Dendritic cell treated with granulocyte-macrophage colony-stimulating factor and Interleukin-4, amounts not matched to agents 40 ng/mL and 50 ng/mL, for 4 days (primary cell): Measurements from ENCODE around the gene TIMP2.
"Not testable (repeated sequence)": the region's sequence is repeated elsewhere in the genome, so short reads cannot be mapped to it uniquely, and the experiment has no call there.

ENCODE experiments used
- H3K27ac Mint-ChIP-seq: one replicate; pipeline ENCODE4 v1.8.0; 2022; ENCODE audit warnings: mild to moderate bottlenecking, mixed read lengths
- H3K27me3 Mint-ChIP-seq: one replicate; pipeline ENCODE4 v1.8.0; 2022; ENCODE audit warnings: mild to moderate bottlenecking, mixed read lengths
- H3K36me3 Mint-ChIP-seq: one replicate; pipeline ENCODE4 v1.8.0; 2022; ENCODE audit warnings: low read depth, mixed read lengths
- H3K4me1 Mint-ChIP-seq: one replicate; pipeline ENCODE4 v1.8.0; 2022; ENCODE audit warnings: low read depth, mixed read lengths
- H3K4me3 Mint-ChIP-seq: one replicate; pipeline ENCODE4 v1.8.0; 2022; ENCODE audit warnings: mild to moderate bottlenecking, moderate library complexity, mixed read lengths
- H3K9me3 Mint-ChIP-seq: one replicate; pipeline ENCODE4 v1.8.0; 2022; ENCODE audit warnings: mixed read lengths
- intact Hi-C: fragments of 100-400 bp; cut with micrococcal nuclease; formaldehyde crosslinking; loops from one replicate; pipeline ENCODE4 v1.15.0; 2022

The TIMP2 gene

DNA sequence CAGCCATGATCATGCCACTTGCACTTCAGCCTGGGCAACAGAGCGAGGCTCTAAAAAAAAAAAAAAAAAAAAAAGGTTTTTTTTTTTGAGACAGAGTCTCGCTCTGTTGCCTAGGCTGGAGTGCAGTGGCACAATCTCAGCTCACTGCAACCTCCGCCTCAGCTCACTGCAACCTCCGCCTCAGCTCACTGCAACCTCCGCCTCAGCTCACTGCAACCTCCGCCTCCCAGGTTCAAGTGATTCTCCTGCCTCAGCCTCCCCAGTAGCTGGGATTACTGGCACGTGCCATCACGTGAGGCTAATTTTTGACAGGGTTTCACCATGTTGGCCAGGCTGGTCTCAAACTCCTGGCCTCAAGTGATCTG lies 37.8 kb upstream of the TIMP2 start:
- H3K4me3 Mint-ChIP-seq, H3K27ac Mint-ChIP-seq, H3K36me3 Mint-ChIP-seq, intact Hi-C loops, H3K27me3 Mint-ChIP-seq, H3K4me1 Mint-ChIP-seq, H3K9me3 Mint-ChIP-seq: not testable (repeated sequence)

GRCh38 chr17:78962345-78962983 lies 37.3 kb upstream of the TIMP2 start:
- Mint-ChIP-seq H3K27ac (no peak overlapping the region), H3K4me1 (no peaks in the 10 kb centered on the region), H3K27me3 (peaks cover 5% of the 10 kb centered on the region), H3K9me3 (no peaks in the 10 kb centered on the region), H3K36me3 (no peaks in the 10 kb centered on the region), H3K4me3 (no peak overlapping the region)
- intact Hi-C loops = no loop called here

- Mint-ChIP-seq H3K27me3 (peaks cover 2% of the 10 kb centered on the region), H3K36me3 (no peaks in the 10 kb centered on the region), H3K27ac (no peak overlapping the region), H3K4me1 (no peaks in the 10 kb centered on the region), H3K9me3 (no peaks in the 10 kb centered on the region), H3K4me3 (no peak overlapping the region)
- intact Hi-C loops = no loop called here
Observed at GRCh38 chr17:78961571-78961970, 36.4 kb upstream of the TIMP2 start.

DNA sequence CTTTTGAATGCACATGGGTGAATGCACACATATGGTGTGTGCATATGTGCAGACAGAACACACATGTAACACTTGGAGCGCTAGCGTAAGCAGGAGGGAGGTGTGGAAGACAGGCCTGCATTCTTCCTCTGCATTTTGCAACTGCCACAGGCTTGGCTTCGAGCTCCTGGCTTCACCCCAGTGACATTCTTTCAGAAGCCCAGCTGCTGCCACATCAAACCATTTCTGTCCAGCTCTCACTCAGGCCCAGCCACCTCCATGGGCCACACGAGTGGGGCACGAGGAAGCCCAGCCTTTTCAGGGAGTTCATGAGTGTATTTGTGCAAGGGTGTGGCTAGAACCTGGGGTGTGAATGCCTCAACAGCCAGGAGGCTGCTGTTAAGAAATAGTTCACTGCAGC lies 35.7 kb upstream of the TIMP2 start:
- no peak overlapping the region for H3K27ac Mint-ChIP-seq

DNA sequence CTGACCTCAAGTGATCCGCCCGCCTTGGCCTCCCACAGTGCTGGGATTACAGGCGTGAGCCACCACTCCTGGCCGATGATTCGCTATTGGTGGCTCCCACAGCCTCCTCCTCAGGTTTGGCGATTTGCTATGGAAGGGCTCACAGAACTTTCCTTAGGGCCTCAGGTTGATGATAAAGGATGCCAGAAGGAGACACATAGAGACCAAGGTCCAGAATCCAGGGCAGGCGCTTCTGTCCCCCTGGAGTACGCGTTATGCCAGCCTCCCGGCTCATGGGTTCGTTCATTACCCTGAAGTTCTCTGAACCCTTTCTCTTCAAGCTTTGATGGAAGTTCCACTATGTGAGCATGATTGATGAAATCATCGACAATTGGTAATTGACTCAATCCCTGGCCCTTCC lies 34.6 kb upstream of the TIMP2 start:
- Mint-ChIP-seq H3K36me3 (no peaks in the 10 kb centered on the region), H3K4me3 (no peak overlapping the region), H3K27ac (no peak overlapping the region), H3K27me3 (peaks cover 14% of the 10 kb centered on the region), H3K9me3 (no peaks in the 10 kb centered on the region), H3K4me1 (no peaks in the 10 kb centered on the region)
- intact Hi-C loops = no loop called here

More for the DNA sequence above, 35.7 kb upstream of the TIMP2 start:
- H3K36me3 Mint-ChIP-seq = no peaks in the 10 kb centered on the region
- no peaks in the 10 kb centered on the region for H3K4me1 Mint-ChIP-seq
- no peaks in the 10 kb centered on the region for H3K9me3 Mint-ChIP-seq
- intact Hi-C loops = no loop called here
- H3K27me3 Mint-ChIP-seq = peaks cover 6% of the 10 kb centered on the region
- H3K4me3 Mint-ChIP-seq = no peak overlapping the region

DNA sequence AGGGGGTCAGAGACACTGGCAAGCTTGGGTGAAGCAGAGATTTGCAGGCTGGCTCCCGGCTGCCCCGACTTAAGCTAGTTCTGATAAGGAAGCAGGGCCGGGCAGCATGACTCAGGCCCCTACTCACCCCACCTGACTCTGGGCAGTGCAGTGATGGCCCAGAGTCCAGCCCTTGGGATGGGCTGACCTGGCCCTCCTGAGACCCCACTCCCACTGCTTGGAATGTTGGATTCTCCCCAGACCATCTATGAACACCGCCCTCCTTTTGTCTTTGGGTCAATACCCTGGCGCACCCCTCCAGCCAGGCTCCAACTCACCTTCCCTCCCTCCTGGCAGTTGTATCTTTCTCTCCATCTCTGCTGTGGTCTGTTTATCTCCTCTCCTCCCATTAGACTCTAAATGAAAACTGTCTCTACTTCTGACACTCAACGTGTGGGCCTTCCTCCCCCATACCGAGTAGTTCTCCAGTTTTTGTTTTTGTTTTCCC lies 33.5 kb upstream of the TIMP2 start:
- Mint-ChIP-seq H3K27me3 (peaks cover 20% of the 10 kb centered on the region), H3K9me3 (no peaks in the 10 kb centered on the region), H3K27ac (no peak overlapping the region), H3K4me1 (no peaks in the 10 kb centered on the region), H3K4me3 (no peak overlapping the region), H3K36me3 (no peaks in the 10 kb centered on the region)
- intact Hi-C loops = no loop called here

DNA sequence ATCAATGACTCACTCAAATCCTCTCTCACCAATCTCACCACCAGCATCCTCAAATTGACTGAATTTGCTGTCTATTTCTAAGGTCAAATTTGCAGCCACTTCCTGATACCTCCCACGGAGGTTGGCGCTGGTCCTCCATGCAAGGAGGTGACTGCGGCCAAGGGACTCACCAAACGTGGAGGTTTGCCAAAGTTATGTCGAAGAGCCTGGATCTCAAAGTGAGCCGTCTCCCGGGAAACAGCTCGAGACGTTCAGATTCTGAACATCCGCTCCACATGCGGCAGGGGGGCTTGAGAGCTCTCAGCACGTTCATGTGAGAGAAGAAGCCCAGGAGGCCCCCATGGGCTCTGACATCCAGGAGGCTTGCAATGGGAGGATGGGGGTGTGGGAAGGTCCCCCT lies 31.9 kb upstream of the TIMP2 start:
- Mint-ChIP-seq H3K36me3 (no peaks in the 10 kb centered on the region), H3K9me3 (no peaks in the 10 kb centered on the region), H3K4me1 (no peaks in the 10 kb centered on the region), H3K27me3 (peaks cover 35% of the 10 kb centered on the region), H3K4me3 (no peak overlapping the region), H3K27ac (no peak overlapping the region)
- intact Hi-C loops = no loop called here

- H3K4me3 Mint-ChIP-seq = no peak overlapping the region
- H3K27ac Mint-ChIP-seq = no peak overlapping the region
- no peaks in the 10 kb centered on the region for H3K36me3 Mint-ChIP-seq
- no peaks in the 10 kb centered on the region for H3K4me1 Mint-ChIP-seq
- intact Hi-C loops = no loop called here
- peaks cover 40% of the 10 kb centered on the region for H3K27me3 Mint-ChIP-seq
- peaks cover 4% of the 10 kb centered on the region for H3K9me3 Mint-ChIP-seq
Observed at GRCh38 chr17:78956254-78956653, 31.1 kb upstream of the TIMP2 start.

DNA sequence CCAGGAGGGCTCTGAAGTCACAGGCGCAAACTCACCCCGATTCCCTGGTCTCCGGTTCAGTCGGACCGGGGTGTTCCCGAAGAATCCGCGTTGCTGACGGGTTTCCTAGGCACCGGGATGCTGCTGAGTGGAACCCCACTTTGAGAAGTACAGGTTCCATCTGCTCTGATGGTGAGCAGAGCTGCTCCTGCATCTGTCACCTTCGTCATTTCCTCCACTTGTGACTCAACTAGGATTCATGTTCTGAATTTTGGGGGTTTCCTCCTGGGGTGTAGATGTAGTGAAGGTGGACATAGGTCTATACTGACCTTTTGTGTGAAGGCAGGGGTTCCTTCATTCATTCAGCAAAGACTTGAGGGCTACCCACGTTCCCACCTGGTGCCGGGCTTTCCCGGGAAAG lies 29.5 kb upstream of the TIMP2 start:
- Mint-ChIP-seq H3K27ac (no peak overlapping the region), H3K4me3 (no peak overlapping the region), H3K27me3 (peaks cover 42% of the 10 kb centered on the region), H3K9me3 (peaks cover 17% of the 10 kb centered on the region), H3K4me1 (no peaks in the 10 kb centered on the region), H3K36me3 (no peaks in the 10 kb centered on the region)
- intact Hi-C loops = no loop called here

- Mint-ChIP-seq H3K9me3 (peaks cover 17% of the 10 kb centered on the region), H3K36me3 (no peaks in the 10 kb centered on the region), H3K27ac (no peak overlapping the region), H3K27me3 (peaks cover 42% of the 10 kb centered on the region), H3K4me3 (no peak overlapping the region), H3K4me1 (no peaks in the 10 kb centered on the region)
- intact Hi-C loops = no loop called here
Observed at GRCh38 chr17:78953356-78954350, 28.5 kb upstream of the TIMP2 start.

DNA sequence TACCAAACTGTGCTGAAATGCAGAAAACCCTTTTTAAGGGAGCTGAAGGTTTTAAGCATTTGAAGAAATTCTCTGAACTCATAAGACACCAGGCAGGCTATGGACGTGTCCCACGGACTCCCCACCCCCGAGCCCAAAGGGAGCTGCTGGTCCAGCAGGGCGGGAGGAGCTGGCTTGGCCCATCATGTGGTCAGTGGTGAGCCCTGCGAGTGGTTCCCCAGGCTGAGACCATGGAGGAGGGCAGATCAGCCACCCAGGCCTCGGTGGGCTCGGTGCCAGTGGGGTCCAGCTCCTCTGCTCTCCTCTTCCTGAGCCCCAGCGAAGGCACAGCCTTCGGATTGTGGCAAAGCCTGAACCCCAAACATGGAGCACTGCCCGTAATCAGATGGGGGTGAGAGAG lies 27.5 kb upstream of the TIMP2 start:
- H3K9me3 Mint-ChIP-seq = peaks cover 17% of the 10 kb centered on the region
- no peaks in the 10 kb centered on the region for H3K4me1 Mint-ChIP-seq
- no peak overlapping the region for H3K4me3 Mint-ChIP-seq
- intact Hi-C loops = no loop called here
- peaks cover 42% of the 10 kb centered on the region for H3K27me3 Mint-ChIP-seq
- H3K36me3 Mint-ChIP-seq = no peaks in the 10 kb centered on the region
- no peak overlapping the region for H3K27ac Mint-ChIP-seq

- Mint-ChIP-seq H3K27me3 (peaks cover 42% of the 10 kb centered on the region), H3K9me3 (peaks cover 17% of the 10 kb centered on the region), H3K27ac (no peak overlapping the region), H3K36me3 (no peaks in the 10 kb centered on the region), H3K4me3 (no peak overlapping the region), H3K4me1 (no peaks in the 10 kb centered on the region)
- intact Hi-C loops = no loop called here
Observed at GRCh38 chr17:78951967-78952551, 26.9 kb upstream of the TIMP2 start.

GRCh38 chr17:78950870-78951269 lies 25.7 kb upstream of the TIMP2 start:
- peaks cover 10% of the 10 kb centered on the region for H3K4me1 Mint-ChIP-seq
- peaks cover 38% of the 10 kb centered on the region for H3K27me3 Mint-ChIP-seq
- peaks cover 17% of the 10 kb centered on the region for H3K9me3 Mint-ChIP-seq
- intact Hi-C loops = no loop called here
- no peaks in the 10 kb centered on the region for H3K36me3 Mint-ChIP-seq
- H3K27ac Mint-ChIP-seq = no peak overlapping the region
- no peak overlapping the region for H3K4me3 Mint-ChIP-seq
